ENCODE results near the gene ATP6V0A4. TPM values are rescaled to one million over a fixed set of nuclear protein-coding genes. Genes with fewer than 3 reads are reported as not detected.
"Not testable (repeated sequence)": the region's sequence is repeated elsewhere in the genome, so short reads cannot be mapped to it uniquely, and the experiment has no call there.

Gene ATP6V0A4
- total RNA-seq: 1.9 and 11.5 TPM in 2 replicates

DNA sequence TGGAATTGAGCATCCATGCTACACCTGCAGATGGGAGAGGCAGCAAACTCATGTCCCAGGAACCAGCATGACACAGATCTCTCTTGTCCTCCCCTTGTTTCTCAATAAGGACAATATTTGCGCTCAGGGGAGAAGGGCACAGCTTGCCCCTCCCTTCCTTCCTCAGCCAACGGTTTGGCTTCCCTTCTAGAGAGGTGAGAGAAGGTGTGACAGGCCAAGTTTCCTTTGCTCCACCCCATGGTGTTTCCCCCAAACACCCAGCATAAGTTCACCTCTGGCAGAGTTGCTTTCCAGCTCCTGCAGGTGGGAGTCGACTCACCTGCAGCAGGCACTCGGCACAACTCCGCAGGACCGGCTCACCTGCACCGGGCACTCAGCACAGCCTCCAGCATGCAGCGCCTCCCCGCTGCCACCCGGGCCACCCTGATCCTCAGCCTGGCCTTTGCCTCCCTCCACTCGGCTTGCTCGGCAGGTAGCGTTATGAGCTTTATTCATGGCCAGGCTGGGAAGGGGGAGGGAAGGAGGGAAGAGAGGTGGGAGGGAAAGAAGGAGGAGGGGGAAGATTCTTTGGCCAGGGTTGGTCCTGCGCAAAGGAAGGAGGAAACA, at the start of gene ATP6V0A4, which contains the start of gene TMEM213:
ATP6V0A4 (minus strand) TSS at position 482 of the 606 bp plus-strand sequence. CDS start 26,949 bp downstream, outside the sequence.
TMEM213 (plus strand) TSS at position 280 of the 606 bp plus-strand sequence; CDS start at position 391, 111 bp downstream.
- no peak for DNase-seq (ENCODE audit: low read depth)

DNA sequence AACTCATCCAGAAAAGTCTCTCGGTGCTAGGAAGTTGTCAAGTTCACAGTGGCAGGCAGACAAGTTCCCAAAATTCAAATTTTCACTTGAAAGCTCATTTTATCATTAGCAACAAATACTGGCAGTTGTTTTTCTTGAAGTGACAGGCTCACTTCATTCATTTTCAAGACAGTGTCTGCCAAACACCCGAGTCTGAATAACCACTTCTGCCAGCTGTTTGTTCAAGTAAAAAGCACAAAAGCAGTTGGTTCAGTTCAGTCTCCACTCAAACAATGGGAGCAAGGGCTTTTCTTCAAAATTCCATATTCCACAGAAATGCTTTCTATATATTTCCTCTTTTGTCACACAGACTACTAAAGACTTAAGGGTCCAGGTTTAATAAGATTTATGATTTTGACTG, 47.7 kb upstream of the ATP6V0A4 start:
- DNase-seq (ENCODE audit: low read depth): no peak

DNA sequence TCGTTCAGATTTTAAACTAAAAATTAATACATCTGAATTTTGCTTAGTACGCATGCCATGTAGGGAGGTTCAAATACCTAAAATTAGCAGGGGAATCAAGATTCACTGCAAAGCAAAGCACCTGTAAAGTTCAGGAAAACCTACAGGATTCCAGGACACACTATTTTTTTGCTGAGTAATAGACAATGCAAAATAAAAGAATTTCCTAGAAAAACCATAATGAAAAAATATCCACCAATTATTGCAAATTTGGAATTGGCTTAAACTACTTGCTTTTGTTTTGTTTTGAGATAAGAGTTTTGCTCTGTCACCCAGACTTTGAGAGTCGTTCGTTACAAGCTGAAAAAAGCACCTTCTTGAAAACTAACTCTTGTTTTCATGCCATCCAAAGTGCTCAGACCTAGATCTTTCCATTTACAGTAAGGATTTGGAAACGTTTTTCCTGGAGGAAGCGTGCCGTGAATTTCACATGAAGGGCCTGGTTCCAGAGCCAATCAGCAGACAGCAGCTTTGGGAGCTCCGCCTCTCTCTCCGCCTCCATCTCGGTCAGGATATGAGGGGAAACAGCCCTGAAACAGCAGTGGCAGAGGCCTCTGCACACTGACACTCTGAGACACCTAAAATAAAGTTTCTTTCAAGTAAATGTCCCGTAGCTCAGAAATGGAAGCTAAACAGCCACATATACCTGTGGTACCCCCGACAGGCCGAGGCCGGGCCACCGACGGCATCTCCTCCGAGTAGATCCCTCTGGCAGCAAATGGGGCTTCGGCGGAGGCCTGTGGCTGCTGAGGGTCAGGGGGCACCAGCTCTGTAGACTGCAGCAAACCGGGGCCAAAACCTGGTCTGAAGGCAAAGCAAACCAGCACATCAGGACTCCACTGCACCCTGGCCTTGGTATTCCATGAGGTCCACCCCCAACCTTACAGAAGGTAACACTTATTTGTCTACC, 45.9 kb upstream of the ATP6V0A4 start:
- DNase-seq (ENCODE audit: low read depth): no peak

DNA sequence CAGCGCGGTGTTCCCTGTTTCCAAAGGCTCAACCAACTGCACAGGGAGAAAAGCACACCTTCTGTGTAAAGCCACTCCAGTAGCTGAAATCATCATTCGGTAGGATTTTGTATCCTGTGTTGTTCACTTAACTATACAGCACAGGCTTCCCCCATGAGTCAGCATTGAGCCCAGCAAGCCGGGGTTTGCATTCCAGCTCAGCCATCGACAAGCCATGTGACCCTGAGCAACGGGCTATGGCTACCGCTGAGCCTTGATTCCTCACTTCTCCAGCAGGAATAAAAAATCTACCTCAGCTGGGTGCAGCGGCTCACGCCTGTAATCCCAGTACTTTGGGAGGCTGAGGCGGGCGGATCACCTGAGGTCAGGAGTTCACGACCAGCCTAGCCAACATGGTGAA, 44.1 kb upstream of the ATP6V0A4 start:
- DNase-seq (ENCODE audit: low read depth): peak; percentile 40

- no peak for DNase-seq (ENCODE audit: low read depth)
Observed at GRCh38 chr7:138838166-138838565, 40.2 kb upstream of the ATP6V0A4 start.

GRCh38 chr7:138837627-138838026, 39.6 kb upstream of the ATP6V0A4 start:
- DNase-seq (ENCODE audit: low read depth): no peak

DNA sequence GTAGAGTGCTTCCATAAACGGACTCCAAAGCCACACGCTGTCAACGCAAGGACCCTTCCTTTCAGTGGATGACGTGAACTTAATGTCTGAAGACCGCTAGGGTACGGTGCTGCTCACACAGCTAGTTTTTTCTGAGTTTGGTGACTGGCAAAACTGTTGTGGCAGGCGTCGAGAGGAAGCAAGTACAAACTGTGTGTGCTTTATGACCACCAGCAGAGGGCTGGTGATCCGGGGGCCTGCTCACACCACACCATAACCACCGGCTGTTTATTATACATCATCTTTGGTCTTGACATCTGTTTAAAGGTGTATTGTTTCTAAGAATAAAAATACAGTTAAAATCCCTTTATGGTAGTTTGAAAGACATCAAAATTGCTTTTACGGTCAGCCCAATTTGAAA, 37.1 kb upstream of the ATP6V0A4 start:
- no peak for DNase-seq (ENCODE audit: low read depth)

GRCh38 chr7:138834583-138834982, 36.6 kb upstream of the ATP6V0A4 start:
- DNase-seq (ENCODE audit: low read depth): no peak

- DNase-seq (ENCODE audit: low read depth): no peak
Observed at GRCh38 chr7:138833596-138833995, 35.6 kb upstream of the ATP6V0A4 start.

- no peak for DNase-seq (ENCODE audit: low read depth)
Observed at GRCh38 chr7:138832966-138833365, 35.0 kb upstream of the ATP6V0A4 start.

DNA sequence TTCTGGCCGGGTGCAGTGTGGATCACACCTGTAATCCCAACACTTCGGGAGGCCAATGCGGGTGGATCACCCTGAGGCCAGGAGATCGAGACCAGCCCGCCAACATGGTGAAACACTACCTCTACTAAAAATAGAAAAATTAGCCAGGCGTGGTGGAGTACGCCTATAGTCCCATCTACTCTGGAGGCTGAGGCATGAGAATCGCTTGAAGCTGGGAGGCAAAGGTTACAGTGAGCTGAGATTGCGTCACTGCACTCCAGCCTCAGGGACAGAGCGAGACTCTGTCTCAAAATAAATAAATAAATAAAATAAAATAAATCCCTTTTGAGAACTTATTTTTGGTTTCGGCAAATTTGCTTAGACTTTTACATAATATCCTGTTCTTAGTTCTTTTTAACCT, 31.3 kb upstream of the ATP6V0A4 start:
- DNase-seq (ENCODE audit: low read depth): no peak

GRCh38 chr7:138828302-138828701, 30.3 kb upstream of the ATP6V0A4 start:
- no peak for DNase-seq (ENCODE audit: low read depth)

DNA sequence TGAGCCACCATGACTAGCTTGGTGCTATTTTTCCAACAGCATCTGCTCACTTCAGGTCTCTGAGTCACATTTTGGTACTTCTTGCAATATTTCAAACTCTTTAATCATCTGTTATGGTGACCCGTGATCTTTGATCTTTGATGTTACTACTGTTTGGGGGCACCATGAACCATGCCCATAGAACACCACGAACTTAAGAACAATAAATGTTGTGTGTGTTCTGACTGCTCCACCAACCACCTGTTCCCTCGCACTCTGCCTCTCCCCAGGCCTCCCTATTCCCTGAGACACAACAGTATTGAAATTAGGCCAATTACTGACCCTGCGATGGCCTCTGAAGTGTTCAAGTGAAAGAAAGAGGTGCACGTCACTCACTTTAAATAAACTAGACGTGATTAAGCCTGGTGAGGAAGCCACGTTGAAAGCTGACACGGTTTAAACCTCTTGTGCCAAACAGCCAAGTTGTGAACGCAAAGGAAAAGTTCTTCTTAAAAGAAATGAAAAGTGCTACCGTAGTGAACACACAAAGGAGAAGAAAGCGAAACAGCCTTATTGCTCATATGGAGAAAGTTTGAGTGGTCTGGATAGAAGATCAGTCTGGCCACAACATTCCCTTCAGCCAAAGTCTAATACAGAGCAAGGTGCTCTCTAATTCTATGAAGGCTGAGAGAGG, 27.2 kb upstream of the ATP6V0A4 start:
- no peak for DNase-seq (ENCODE audit: low read depth)

- no peak for DNase-seq (ENCODE audit: low read depth)
Observed at GRCh38 chr7:138822867-138823535, 25.0 kb upstream of the ATP6V0A4 start.

- no peak for DNase-seq (ENCODE audit: low read depth)
Observed at GRCh38 chr7:138821912-138822311, 23.9 kb upstream of the ATP6V0A4 start.

- DNase-seq (ENCODE audit: low read depth): no peak
Observed at GRCh38 chr7:138819625-138820024, 21.6 kb upstream of the ATP6V0A4 start.

GRCh38 chr7:138816650-138817049, 18.7 kb upstream of the ATP6V0A4 start:
- DNase-seq (ENCODE audit: low read depth): no peak

GRCh38 chr7:138814816-138815332, 16.9 kb upstream of the ATP6V0A4 start:
- peak; percentile 4 for DNase-seq (ENCODE audit: low read depth)

DNA sequence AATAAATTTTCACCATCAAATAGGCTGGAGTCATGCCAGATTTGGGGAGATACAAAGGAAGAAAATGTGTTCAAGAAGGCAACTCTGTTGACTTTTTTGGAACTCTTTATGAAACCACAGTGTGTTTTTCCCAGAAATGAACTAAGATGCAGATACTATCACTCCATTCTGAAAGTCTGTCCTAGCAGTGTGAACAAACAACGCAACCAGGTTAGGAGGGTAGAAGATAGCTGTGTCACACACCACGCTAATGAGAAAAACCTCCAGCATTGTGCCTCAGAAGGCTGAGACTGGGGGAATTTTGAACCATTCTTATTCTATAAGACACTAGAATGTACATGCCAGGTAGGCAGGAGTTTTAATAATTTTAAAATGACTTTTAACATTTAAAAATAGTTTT, 15.9 kb upstream of the ATP6V0A4 start:
- DNase-seq (ENCODE audit: low read depth): no peak

- DNase-seq (ENCODE audit: low read depth): not testable (repeated sequence)
Observed at GRCh38 chr7:138811327-138811726, 13.3 kb upstream of the ATP6V0A4 start.

DNA sequence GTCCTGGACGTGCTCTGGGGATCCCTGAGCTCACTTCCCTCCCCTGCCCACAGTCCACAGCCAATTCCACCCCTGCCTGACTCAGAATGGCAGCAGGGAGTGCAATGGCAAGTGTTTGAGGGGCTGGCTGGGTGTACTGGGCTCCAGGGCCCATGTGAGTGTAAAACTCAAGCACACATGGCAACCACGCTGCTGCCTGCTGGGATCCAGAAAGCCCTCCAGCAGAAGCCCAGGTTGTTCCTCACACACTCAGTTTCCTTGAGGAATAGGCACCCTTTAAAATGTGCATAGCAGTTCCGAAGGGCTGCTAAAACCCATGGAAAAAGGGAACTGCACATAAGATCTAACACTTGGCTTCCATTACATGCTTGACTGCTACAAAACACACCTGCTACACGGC, 11.3 kb upstream of the ATP6V0A4 start:
- DNase-seq (ENCODE audit: low read depth): no peak

GRCh38 chr7:138804618-138805017, 6.6 kb upstream of the ATP6V0A4 start:
- no peak for DNase-seq (ENCODE audit: low read depth)

All from renal cortical epithelial cell (primary cell).